Gastroesophageal sphincter (tissue), 3 donors: ENCODE data around the gene KDM4C.

Experiments used
- CTCF ChIP-seq, 4 experiments: fragments of 200-600 bp in 2 of 4; fragments of 450-650 bp in 2 of 4; sonication (generic) in 1 of 4; IDR thresholded peaks; one replicate each; pipeline ENCODE4 v1.5.1; 2017 to 2019; ENCODE audit warnings: antibody characterized with exemption in 4 of 4, mild to moderate bottlenecking in 2 of 4, moderate library complexity in 2 of 4
- POLR2A ChIP-seq, 2 donors: fragments of 450-650 bp; IDR thresholded peaks; one replicate each; pipeline ENCODE4 v1.6.1; 2017; ENCODE audit warnings: antibody characterized with exemption in 2 of 2, mild to moderate bottlenecking in 2 of 2, moderate library complexity in 1 of 2
- POLR2AphosphoS5 ChIP-seq: sonication (generic); formaldehyde crosslinking; IDR thresholded peaks from one replicate; pipeline ENCODE4 v1.6.1; 2017; ENCODE audit warnings: antibody characterized with exemption

- no peak for TF ChIP-seq CTCF (IDR thresholded peaks at IDR 0.05)
- TF ChIP-seq POLR2A (IDR thresholded peaks at IDR 0.05), result no peak
- TF ChIP-seq POLR2AphosphoS5, result no peak
These were observed 229.6 kb downstream of the KDM4C start for GRCh38 chr9:6987381-6987780.
